Brain pericyte (primary cell): ENCODE results near the gene USH2A.

Source experiments
- DNase-seq: peaks from one replicate; pipeline ENCODE4 v3.0.0-alpha.2; 2012; ENCODE audit warnings: low read depth, low spot score

Gene USH2A

DNA sequence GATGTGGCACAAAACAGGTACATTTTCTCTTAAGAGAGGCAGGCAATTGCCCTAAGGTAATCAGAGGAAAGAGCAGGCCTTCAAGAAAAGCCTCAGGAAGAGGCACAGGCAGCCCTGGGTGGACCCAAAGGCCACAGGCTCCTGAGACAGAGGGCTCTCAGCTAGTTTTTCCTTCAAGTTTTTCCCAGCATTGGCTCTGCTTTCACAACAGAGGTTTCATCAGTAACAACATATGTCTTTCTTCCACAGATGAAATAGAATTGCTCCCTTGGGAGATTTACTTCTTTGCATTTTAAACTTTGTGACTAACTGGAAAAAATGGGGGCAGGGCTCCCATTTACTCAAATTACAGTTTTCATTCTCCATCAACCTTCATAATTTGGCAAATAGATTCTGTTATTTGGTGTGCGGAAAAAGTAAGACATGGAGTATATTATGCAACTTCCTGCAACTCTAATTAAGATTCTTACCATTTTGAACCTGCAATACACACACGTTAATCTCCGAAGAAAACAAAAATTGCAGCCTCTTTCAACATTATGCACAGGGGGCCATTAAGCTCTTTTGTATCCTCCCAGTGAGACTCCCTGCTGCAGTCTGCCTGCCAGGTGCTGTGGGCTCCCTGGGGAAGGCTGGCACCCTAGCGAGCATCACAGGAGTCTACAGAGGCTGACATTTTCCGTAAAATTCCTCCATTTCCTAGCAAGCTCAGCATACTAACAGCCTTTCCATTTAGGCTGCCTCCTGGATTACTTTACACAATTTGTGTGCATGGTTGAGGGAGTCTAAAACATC lies 282.3 kb downstream of the USH2A start:
- DNase-seq, result no peak

DNA sequence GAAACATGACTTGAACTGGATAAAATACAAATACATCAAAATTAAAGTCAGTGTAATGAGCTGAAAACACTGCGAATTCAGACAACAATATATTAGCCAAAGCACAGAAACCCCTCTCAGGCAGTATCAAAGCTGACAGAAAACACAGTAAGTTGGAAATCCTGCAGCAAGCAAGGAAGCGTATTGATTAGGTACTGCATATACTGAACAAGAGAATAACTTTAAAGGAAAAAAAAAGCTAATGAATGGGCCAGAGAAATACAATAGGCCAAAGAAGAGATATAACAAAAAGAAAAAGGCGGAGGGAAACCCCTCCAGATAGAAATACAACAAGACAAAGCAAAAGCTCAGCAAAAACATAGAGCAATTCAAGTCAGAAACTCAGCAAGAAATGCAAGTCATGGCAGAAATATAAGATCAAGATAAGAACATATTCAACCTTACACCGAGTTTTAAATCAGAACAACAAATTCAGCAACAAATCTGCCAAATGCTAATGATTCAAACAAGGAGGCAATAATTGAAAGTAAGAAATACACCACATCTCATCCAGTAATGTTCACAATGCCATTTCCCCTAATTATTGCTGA lies 299.0 kb downstream of the USH2A start:
- DNase-seq, result no peak

DNA sequence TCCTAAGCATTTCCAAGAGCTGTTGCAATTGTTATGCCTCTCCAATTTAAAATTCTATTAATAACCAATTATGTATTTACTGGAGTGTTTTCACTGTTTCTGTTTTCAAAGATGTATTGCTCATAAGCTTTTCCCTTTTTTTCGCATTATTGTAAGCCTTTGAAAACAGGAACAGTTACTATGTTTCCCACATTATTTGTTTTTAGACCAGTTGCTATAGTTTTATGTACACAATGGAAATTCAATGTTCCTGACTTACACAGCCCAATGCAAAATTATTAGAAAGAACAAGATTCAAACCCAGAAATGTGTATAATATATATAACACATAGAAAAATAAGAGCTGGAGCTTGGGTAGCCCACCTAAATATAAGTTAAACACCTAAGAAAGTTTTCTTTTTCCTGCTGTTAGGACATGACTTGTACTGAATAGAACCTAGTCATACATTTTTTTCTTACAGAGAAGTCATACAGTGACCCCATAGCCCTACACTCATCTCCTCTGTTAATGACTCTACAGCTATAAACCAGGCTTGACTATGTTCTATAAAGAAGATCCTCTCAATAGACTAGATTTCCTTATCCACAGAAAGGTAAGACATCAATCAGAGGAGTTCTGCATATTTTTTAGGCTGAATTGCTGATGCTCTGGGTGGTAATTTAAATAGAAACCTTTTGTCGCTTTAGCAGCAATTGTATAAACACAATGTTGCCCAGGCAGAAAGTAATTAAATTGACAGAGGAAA lies 299.6 kb downstream of the USH2A start:
- DNase-seq, result no peak

DNA sequence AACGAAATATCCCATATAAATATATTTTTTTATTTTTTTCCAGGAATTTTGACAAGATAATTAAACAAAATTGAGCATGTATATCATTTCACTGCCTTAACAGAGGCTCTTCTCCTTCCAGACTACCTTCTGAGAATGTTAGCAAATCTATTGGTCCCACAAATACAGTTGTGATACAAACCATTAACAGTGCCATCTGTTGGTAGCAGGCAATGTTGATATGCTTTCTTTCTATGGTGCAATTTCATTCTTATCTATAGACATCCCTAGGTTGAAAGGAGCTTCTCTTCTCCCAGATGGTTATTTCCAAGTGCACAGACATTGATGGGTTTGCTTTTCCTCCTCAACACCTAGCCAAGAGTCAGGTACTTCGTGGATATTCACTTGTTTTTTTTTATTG lies 303.6 kb downstream of the USH2A start:
- no peak for DNase-seq

DNA sequence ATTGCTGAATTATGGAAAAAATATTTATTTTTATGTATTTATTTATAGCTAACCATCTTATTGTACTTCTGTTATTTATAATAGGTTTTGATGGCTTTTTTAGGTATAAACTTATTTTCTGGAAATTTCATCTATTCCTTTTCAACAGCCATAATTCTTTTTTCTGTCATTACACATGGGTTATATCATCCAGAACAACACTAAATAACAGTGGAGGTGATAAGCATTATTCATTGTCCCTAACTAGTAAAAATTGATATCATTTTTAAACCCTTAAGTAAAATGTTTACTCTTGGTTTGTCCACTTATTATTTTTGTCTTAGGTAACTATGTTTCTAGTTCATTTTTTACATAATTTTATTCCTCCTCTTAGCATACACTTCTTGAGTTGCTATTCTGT lies 309.1 kb downstream of the USH2A start:
- no peak for DNase-seq

DNA sequence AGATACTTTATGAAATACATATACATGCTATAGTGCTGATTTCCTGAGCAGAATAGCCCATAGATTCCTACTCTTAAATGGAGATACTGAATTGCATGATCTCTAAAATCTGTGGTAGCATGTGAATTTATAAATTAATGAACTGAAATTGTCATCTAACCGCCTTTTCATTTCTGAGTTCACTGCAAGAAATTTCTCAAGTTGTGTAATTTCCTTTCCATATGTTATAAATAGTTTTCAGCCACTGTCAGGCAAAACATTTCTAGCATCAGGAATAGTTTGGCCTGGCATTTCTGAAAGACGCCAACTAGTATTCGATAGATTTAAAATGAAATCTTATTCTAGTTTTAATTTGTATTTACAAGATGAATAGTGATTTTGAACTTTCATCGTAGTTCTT lies 310.1 kb downstream of the USH2A start:
- no peak for DNase-seq

DNA sequence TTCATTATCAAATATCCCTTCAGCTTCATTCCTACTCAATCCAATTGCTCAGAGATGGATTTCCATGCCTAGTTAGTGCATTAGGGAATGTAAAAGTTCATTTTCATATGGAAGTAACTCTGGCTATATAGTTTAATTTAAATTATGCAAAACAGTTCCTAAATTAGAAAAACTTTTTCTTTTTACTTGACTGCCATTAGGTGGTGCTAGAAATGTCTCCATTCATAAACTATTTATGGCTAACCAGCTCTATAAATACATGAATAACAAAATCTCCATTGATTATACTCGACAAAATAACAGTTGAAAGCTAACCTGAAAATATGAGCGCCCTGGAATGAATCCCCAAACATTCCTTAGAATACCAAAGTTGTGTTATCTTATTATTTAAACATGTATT lies 311.4 kb downstream of the USH2A start:
- no peak for DNase-seq

DNA sequence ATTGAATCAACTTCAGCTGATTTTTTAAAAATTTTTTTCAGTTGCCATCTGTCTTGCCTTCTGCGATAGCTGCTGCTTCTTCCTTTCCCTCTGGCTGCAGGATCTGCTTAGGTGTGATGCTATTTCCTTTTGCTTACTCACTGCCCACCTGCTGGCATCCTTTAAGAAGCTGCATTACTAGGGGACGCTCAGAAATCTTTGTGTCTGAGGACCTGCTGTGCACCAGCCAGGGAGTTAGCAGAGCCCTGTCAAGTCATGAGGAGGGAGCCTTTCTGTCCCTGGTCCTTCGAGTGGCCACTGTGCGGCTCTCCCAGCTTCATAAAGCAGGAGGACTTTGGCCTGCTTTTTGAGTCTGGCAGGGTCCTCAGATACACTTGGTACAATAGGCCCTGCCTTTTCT lies 327.8 kb downstream of the USH2A start:
- no peak for DNase-seq

DNA sequence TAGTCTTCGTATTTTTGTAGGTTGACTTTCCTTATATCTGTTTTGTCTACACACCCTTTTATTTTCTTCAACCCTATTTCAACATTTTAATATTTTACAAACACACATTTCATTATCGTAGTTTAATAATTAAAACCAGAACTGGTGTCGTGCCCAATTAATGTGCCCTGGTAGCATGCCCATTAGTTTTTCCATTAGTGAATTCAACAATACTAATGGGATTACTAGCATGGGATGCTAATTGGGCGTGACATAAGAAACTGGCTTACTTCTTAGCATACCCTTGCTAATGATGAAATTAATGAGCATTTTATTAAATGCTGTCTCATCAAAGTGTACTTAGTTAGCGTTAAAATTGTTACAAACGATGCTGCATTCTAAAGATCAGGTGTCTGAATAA lies 332.7 kb downstream of the USH2A start:
- DNase-seq, result no peak

DNA sequence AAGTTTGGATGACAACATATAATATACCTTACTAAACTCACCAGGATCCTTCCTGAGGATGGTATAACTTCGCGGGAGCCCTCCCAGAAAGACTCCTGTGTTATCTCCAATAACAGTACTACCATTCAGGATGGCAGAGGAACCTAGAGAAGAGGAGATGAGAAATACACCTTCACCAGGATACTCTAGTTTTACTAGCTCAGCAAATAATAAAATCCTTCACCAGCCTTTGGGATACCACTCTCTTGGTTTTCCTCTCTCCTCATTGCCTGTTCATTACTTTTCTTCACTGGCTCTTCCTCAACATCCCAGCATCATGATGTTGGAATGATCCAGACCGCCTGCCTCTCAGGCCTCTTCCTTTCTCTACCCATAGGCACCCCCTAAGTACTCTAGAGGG lies 336.6 kb downstream of the USH2A start:
- DNase-seq, result no peak

DNA sequence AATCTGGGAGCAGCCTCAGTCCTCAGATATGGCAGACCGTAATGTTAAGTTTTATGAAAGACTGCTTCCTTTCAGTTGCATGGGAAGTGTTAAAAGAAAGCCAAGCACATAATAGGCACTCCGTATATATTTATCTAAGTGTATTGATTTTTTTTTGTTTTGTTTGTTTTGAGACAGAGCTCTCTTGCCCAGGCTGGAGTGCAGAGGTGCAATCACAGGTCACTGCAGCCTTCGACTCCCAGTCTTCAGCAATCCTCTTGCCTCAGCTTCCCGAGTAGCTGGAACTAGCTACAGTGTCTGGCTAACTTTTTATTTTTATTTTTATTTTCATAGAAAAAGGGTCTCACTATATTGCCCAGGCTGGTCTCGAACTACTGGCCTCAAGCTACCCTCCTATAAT lies 341.8 kb downstream of the USH2A start:
- DNase-seq, result no peak

DNA sequence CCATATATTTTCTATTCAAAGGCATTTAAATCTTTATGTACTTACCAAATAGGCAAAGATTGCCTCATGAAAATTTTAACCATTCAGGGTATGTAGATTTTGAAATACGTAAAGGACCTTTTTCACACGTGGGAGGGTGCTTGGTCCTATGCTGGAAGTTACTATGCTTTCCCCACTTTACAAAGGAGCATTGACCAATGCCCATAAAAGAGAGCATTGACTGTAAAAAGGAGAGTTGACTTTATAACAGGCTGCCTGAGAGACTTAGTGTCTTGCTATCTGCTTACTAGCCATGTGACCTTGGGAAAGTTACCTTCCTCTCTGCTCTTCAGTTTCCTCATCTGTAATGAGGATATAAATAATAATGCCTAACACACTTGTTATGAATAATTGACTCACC lies 346.5 kb downstream of the USH2A start:
- DNase-seq, result no peak

DNA sequence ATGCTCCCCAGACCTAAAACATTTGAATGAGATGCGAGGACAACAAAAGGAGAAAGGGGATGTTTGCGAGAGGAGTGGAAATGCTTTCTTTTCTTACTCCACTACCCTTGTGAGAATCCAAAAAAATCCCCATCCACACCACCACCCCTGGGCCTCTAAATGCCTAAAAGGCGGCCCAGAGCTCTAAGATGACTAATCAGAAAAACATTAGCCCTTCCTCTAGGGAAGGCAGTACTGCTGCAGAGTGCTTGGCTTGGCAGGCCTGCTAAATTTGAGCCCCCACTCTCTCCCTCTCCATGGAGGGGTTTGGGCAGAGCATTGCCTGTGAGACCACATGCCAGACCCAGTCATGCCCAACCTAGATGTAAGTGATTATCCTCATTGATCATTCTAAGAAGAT lies 347.9 kb downstream of the USH2A start:
- DNase-seq, result no peak

DNA sequence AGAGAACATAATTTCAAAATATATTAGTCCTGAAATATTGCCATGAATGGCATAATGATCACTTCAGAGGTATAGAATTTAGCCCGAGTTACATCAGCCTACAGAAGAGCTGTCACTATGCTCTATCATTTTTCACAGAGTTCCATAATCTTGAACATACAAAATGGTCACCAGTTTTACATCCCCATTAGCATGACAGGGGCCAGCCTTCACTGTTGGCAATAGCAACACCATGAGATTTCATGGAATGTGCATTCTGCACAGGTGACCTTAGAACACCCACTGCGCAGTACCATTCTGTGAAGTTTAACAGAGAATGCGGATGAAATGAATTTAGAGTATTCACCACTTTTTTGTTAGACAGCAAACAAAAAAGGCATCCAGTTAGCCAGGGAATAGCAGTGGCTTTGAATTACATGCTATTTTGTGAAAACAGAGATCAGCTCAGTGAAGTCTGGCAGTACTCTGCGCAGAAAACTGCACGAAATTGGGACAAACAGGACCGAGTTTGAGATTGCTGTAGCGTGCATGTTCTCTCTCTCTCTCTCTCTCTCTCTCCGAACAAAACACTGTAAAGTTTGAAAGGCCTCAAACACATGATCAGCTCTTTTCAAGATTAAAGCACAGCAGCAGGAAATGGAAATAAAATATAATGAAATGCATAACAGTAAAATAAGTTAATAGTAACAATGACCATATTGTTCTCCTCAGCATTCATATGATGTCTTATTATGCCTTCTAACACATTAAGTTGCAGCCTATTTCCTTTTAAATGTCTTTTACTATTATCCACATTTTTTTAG lies 349.3 kb downstream of the USH2A start:
- DNase-seq, result no peak

DNA sequence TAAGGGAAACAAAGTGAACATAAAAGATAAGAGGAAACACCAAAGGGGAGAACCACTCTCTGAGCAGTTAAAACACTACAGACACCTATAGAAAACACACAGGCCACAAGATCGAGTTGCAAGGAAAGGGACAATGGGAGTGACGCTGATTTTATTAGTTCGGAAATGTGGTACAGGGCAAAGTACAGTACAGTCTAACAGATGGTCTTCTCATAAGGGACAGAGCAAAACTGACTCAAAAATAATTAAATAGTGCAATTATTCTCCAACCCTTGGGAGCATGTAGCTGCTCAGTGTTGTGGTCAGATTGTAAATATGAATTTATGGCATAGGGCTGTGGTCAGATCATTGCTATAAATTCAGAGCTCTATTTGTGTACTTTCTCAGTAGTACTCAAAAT lies 352.0 kb downstream of the USH2A start:
- no peak for DNase-seq

DNA sequence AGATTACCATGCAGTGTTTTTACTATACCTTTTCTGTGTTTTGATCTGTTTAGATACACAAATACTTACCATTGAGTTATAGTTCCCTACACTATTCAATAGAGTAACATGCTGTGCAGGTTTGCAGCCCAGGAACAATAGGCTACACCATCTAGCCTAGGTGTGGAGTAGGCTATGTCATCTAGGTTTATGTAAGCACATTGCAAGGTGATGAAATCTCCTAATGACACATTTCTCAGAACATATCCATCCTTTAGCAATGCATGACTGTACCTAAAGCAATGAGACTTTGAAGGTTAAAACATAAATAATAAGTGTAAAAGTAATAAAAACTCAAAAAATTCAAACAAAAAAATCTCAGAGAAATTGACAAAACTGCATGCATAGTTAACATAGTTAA lies 358.6 kb downstream of the USH2A start:
- no peak for DNase-seq

DNA sequence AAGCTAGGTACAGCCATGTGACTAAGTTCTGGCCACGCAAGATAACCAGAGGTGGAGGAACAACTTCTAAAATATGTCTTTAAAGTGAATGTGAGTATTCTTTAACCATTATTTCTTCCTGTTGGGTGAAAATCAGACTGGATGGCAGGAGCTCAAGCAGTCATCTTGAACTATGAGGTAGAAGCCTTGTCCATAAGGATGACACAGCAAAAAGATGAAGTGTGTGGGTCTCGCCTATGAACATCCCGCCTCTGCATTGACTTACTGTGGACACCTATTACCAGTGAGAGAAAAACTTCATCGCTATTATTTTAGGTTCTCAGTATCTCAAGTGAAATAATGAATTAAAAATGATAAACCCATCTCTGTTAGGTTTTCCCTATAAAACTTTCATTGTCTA lies 365.3 kb downstream of the USH2A start:
- DNase-seq, result no peak

DNA sequence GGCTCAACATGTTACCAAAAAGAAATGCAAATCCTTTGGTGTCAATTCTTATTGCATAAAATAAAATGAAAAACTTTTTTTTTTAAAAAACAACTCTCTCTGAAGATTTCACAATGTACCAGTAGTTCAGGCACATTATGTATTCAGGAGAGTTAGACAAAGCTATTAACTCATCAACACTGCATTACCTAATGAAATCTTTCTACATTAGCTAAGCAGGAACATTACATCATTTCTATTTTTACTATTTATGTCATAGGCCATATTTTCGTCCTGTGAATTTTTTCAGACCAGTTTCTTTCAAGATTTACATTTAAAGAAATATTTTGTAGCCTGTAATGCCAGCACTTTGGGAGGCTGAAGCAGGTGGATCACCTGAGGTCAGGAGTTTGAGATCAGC lies 366.2 kb downstream of the USH2A start:
- no peak for DNase-seq

DNA sequence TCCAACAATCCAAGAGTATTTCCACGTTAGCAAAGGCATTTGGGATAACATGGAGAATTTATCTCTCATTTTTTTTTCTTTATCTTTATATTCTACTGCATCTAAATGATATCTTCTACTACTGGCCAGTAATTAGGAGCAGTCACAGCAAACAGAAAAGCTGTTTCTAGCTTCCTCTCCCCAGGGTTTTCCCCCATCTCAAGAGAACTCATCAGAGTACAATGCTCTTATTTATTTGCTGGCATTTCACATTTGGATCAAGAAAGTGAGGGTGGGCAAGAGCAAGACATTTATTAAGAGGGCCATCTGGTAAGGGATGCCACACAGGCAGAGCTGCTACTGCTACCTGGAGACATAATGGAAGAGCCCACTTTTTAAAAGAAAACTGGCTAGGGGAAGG lies 368.2 kb downstream of the USH2A start:
- DNase-seq, result no peak

DNA sequence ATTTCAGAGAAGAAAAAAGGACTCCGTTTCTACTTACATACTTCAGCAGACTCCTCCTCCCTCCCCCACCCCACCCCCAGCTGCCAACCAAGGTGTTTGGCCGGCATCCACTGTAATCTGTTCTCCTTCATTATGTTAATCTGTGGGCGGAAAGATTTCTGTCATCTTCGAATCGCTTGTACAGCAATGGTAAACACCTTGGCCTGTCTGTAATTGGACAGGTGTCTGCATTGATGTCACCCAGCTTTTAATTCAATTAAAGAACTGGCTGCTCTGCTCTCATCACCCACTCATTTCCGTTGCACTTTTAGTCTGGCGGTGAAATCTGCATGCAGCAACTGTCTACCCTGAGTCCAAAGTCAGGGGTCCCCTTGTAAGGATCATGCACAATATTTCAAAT lies 368.6 kb downstream of the USH2A start:
- DNase-seq, result no peak

DNA sequence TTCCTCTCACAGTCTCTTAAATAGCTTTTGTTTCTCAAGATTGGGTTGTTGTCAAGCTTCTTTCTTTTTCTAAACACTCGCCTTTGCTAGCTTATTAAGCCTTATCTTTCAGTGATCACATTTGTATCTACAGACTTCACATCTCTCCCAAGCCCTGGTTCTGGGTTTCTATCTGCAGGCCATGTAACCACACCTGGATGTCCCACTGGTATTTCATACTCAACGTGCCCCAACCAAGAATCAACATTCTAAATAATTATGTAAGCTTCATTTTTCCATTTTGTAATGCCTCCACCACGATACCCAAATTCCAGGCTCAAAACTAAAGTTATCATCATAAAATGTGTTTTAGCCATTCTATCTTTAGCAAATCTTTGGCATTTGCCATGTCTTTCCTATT lies 372.2 kb downstream of the USH2A start:
- DNase-seq, result no peak

DNA sequence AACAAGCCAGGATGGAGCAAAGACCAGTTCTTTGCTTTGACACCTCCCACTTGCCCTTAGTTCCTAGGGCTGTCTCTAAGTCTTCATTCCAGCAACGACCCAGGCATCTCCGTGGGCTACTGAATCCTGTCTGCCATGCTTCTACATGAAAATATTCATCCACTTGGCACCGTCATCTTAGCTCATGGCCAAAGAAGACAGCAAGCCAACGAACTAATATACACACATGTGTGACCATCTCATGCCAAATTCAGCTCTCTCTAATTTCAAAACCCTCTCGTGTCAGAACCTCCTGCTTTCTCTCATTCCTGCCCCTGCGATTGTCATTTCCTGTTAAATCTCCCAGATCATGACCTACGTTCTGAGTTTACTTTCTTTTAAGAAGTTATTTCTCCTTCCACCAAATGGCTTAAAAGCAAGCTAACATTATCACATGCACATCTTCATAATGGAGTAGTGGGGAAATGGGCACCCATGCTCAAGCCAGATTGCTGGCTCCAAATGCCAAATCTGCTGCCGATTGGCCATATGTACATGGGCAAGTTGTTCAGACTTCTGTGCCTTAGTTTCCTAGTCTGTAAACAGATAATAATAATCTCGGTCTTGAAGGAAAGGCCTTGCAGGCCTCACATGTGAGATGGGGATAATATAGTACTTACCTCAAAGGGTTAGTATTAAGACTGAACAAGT lies 373.4 kb downstream of the USH2A start:
- no peak for DNase-seq
